Skeletal muscle tissue (tissue), 4 donors: Measurements from ENCODE around the gene C16orf74. TPM values are rescaled to one million over a fixed set of nuclear protein-coding genes. Genes with fewer than 3 reads are reported as not detected.
A peak's percentile ranks its signal among the peaks of the same experiment; 100 is the strongest.

Experiments
- H3K27ac ChIP-seq: one replicate; pipeline ENCODE4 v1.7.0; 2013; ENCODE audit warnings: mild to moderate bottlenecking, low read depth, low read length, inconsistent platforms
- H3K27me3 ChIP-seq, 3 donors: one replicate each; pipeline ENCODE4 v1.7.0; 2013; ENCODE audit warnings: low read length in 3 of 3; ENCODE audit not compliant: control insufficient read depth in 3 of 3, insufficient read depth in 3 of 3
- H3K36me3 ChIP-seq, 3 donors: one replicate each; pipeline ENCODE4 v1.7.0; 2013; ENCODE audit warnings: low read length in 3 of 3; ENCODE audit not compliant: control insufficient read depth in 3 of 3, insufficient read depth in 3 of 3
- H3K4me1 ChIP-seq, 3 donors: one replicate each; pipeline ENCODE4 v1.7.0; 2013; ENCODE audit warnings: low read length in 3 of 3, mild to moderate bottlenecking in 3 of 3; ENCODE audit not compliant: control insufficient read depth in 3 of 3, insufficient read depth in 3 of 3
- H3K4me3 ChIP-seq, 3 donors: one replicate each; pipeline ENCODE4 v1.7.0; 2013; ENCODE audit warnings: low read length in 3 of 3
- H3K9ac ChIP-seq, 3 donors: one replicate each; pipeline ENCODE4 v1.7.0; 2013; ENCODE audit warnings: low read length in 3 of 3, mild to moderate bottlenecking in 3 of 3, moderate library complexity in 2 of 3, low read depth in 1 of 3
- H3K9me3 ChIP-seq, 3 donors: one replicate each; pipeline ENCODE4 v1.7.0; 2013; ENCODE audit warnings: low read length in 3 of 3; ENCODE audit not compliant: control insufficient read depth in 3 of 3
- total RNA-seq: library from RNA; depleted of rRNA; stranded (reverse); fragments of >200 nt; gene quantifications from one replicate; pipeline ENCODE4 v1.2.3, GENCODE V29; 2014
- donor health status: Osteomylitis.

C16orf74 gene
- total RNA-seq, 1 donor from 2014 or later, result 1.0 TPM

DNA sequence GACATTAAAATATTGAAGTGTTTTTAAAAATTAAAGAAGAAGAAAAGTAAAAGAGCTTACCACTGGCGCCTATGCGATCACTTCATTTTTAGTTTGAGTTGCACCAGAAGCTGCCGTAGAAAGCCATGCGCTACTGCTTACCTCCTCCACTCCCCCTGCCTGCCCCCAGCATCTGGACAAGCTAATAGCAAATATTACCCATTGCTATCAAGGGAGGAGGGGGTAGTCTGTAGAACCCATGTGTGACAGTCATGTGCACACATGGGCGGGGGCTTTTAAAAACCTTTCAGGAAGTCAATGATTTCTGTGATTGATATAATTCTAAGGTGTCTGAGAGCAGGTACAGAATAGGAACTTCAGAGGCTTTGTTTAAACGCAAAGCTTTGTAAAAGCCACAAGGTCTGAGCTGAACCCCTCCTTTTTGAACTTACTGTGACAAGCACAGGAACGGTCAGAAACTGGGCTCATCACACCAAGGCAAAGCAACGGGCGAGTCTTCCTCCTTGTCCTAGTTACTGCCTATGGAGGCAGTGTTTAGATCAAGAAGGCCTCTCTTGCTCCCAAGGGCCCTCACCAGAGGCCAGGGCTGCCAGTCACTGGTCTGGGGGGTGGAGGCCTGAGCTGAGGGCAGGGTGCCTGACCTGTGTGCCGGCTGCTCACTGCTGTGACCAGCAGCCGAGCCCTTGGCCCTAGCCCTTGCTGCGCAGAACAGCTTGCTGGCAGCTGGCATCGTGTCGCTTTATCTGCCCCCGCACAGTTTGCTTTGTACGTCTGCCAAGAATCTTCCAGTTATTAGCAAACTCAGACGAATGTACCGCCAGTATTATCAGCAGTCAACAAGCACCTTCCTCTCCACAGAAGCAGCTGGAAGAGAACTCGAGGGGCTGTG lies 77.1 kb downstream of the C16orf74 start:
- Histone ChIP-seq H3K9me3 (no peaks in the 10 kb centered on the region), H3K9ac (peak overlapping the region in 1 of 3 donors; percentile 25), H3K4me3 (no peak overlapping the region), H3K27ac (peak overlapping the region; percentile 5), H3K4me1 (peaks cover 2 to 26% (median 11%) of the 10 kb centered on the region in 3 donors), H3K36me3 (peaks cover 33 to 42% (median 36%) of the 10 kb centered on the region in 3 donors), H3K27me3 (no peaks in the 10 kb centered on the region)

DNA sequence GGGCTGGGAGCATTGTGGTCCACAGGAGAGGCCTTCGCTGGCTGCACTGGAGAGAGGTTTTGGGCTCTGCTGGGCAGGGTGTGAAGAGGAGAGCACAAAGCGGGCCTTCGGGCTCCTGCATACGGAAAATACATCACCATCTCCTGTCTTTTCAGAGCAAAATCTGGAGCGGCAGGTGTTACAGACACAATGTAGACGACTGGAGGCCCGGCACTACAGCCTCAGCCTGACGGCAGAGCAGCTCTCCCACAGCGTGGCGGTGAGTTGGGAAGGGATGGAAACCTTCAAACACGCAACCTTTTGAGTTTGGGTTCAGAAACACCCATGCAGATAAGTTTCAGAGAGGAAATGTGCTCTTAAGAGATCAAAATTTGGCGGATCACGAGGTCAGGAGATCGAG lies 80.1 kb downstream of the C16orf74 start:
- Histone ChIP-seq H3K4me1 (peaks cover 2 to 22% (median 14%) of the 10 kb centered on the region in 3 donors), H3K27ac (no peak overlapping the region), H3K9me3 (no peaks in the 10 kb centered on the region), H3K27me3 (no peaks in the 10 kb centered on the region), H3K9ac (no peak overlapping the region), H3K36me3 (peaks cover 59 to 66% (median 62%) of the 10 kb centered on the region in 3 donors), H3K4me3 (no peak overlapping the region)

DNA sequence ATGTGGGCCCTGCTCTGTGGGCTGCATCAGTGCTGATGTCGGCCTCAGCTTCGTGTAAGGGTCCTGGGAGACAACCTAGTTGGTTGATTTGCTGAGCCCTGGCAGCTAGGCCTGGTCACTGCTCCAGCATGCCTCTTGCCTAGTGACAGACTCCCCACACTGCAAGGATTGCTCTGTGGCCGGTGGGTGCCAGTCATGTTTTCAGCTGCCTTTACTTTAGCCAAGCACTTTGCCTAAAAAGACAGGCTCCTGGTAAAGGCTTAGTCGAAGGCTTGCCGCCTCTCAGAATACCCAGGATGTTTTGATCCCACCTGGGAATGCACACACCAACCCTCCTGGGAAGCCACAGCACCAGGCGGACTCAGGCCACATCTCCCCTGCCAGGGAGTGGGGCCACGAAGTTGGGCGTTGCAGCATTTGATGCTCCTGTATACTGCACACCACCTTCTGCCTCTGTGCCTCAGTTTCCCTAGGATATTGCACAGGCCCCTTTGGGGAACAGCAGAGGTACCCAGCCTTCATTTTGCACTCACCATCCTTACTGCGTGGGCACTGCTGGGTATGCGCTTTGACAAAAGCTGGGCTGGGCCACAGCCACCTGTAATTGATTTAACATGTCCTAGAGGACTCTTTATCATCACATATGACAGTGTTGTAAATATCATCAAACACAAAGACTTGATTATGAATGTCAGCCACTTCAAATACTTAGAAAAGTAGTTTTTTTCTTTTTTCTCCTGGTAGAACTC lies 82.0 kb downstream of the C16orf74 start:
- peaks cover 72 to 73% (median 72%) of the 10 kb centered on the region in 3 donors for H3K36me3 ChIP-seq
- H3K27me3 ChIP-seq, result no peaks in the 10 kb centered on the region
- H3K9ac ChIP-seq, result peak overlapping the region in 1 of 3 donors; percentile 25

DNA sequence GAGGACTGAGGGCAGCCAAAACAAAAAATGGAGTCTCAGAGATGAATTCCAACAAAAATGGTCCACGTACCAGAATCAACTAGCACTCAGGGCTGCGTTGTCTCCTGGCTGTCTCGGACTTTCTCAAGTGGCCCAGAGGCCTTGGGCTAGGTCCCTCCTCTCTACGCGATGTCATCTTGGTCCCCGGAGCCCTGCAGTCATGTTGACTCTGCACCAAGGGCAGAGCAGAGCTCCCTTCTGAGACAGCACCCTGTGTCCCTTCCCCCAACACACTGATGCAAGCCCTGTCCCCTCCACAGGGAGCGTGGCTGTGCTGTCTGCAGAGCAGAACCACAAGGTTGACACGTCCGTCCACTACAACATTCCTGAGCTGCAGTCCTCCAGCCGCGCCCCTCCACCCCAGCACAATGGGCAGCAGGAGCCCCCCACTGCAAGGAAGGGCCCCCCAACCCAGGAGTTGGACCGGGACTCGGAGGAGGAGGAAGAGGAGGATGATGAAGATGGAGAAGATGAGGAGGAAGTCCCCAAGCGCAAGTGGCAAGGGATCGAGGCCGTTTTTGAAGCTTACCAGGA lies 83.0 kb downstream of the C16orf74 start:
- Histone ChIP-seq H3K9ac (no peak overlapping the region), H3K4me3 (no peak overlapping the region), H3K27me3 (no peaks in the 10 kb centered on the region)

More for the DNA sequence above, 82.0 kb downstream of the C16orf74 start:
- H3K4me1 ChIP-seq, result peaks cover 4 to 20% (median 12%) of the 10 kb centered on the region in 3 donors
- no peak overlapping the region for H3K27ac ChIP-seq
- no peaks in the 10 kb centered on the region for H3K9me3 ChIP-seq
- no peak overlapping the region for H3K4me3 ChIP-seq

DNA sequence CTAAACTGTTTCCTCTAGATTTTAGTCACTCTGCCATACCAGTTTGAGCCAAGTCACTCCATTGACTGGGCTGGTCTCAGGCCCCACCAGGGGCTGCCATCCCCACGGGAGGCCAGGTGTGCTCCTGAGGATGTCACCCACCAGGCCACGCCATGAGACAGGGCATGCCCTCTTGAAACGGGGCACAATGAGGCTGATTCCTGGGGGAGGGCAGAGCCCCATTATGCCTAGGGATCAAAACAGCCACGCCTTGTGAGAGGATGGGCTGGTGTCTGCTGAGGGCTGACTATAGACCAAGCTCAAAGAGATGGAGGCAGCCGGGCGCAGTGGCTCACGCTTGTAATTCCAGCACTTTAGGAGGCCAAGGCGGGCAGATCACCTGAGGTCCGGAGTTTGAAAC lies 83.6 kb downstream of the C16orf74 start:
- Histone ChIP-seq H3K4me1 (peaks cover 5 to 22% (median 13%) of the 10 kb centered on the region in 3 donors), H3K27ac (no peak overlapping the region), H3K4me3 (no peak overlapping the region), H3K36me3 (peaks cover 77 to 81% (median 80%) of the 10 kb centered on the region in 3 donors), H3K9me3 (no peaks in the 10 kb centered on the region), H3K27me3 (no peaks in the 10 kb centered on the region), H3K9ac (no peak overlapping the region)

More for the DNA sequence above, 83.0 kb downstream of the C16orf74 start:
- no peak overlapping the region for H3K27ac ChIP-seq
- H3K9me3 ChIP-seq, result no peaks in the 10 kb centered on the region
- peaks cover 5 to 22% (median 13%) of the 10 kb centered on the region in 3 donors for H3K4me1 ChIP-seq
- peaks cover 77 to 80% (median 78%) of the 10 kb centered on the region in 3 donors for H3K36me3 ChIP-seq

DNA sequence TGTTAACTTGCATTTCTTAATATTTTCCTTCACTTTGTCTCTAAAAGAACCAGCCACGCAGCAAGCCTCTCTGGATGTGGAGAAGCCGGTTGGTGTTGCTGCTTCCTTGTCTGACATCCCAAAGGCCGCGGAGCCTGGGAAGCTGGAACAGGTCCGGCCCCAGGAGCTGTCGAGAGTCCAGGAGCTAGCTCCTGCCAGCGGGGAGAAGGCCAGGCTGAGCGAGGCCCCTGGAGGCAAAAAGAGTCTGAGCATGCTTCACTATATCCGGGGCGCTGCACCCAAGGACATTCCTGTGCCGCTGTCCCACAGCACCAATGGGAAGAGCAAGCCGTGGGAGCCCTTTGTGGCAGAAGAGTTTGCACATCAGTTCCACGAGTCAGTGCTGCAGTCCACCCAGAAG lies 85.0 kb downstream of the C16orf74 start:
- Histone ChIP-seq H3K4me3 (no peak overlapping the region), H3K4me1 (peaks cover 5 to 22% (median 13%) of the 10 kb centered on the region in 3 donors), H3K36me3 (peaks cover 80 to 81% (median 80%) of the 10 kb centered on the region in 3 donors), H3K27me3 (no peaks in the 10 kb centered on the region), H3K9me3 (no peaks in the 10 kb centered on the region), H3K27ac (no peak overlapping the region), H3K9ac (no peak overlapping the region)

DNA sequence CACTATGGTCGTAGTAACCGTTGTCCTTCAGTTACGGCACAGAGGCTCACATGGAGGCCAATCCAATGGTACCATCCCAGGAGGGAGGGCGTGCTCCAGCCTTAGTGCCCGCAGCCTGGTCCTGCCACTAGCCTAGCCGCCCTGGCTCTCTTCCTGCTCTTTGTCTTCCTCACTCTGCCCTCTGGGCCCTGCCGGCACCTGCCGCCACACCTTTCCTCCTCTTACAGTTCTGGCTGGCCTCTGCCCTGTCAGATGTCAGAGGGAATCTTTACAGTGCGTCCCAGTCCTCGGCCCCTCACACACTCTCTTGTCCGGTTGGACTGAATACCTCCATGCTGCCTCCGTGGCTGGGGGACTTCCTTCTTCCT lies 85.5 kb downstream of the C16orf74 start:
- no peaks in the 10 kb centered on the region for H3K27me3 ChIP-seq
- H3K4me1 ChIP-seq, result peaks cover 5 to 23% (median 13%) of the 10 kb centered on the region in 3 donors
- no peak overlapping the region for H3K27ac ChIP-seq
- no peaks in the 10 kb centered on the region for H3K9me3 ChIP-seq
- no peak overlapping the region for H3K9ac ChIP-seq
- no peak overlapping the region for H3K4me3 ChIP-seq
- H3K36me3 ChIP-seq, result peaks cover 77 to 80% (median 79%) of the 10 kb centered on the region in 3 donors

DNA sequence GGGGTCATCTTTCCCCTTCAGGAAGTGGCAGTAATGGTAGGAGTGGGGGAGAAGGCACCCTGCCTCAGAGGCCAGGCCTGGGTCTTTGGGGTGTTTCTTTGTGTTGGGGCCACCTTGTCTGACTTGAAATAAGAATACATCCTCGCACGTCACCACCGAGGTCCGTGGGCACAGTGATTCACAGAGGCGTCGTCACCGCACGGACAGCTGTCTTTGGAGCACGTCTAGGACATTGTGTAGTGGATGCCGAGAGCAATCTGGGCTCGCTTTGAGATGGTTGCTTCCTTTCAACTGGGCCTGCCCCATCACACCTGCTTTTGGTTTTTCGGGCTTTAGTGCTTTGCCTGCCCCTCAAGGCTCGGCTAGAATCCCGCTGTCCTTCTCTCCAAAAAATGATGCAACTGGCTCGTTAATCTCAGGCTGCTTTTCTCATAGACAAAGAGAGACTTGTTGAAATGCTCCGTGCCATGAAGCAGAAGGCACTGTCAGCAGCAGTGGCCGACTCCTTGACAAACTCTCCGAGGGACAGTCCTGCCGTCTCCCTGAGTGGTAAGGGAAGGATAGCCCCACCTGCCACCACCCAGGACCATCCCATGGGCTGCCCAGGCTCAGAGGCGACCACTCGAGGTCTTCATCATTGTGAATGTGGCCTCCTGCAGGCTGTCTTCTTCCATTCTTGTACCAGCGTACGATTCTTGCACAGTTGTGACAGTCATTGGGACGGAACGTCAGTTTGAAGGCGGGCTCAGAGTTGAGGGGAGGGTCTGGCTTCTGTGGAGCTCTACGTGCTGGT lies 86.1 kb downstream of the C16orf74 start:
- H3K36me3 ChIP-seq, result peaks cover 75 to 78% (median 76%) of the 10 kb centered on the region in 3 donors
- H3K4me1 ChIP-seq, result peaks cover 11 to 24% (median 16%) of the 10 kb centered on the region in 3 donors
- no peak overlapping the region for H3K9ac ChIP-seq
- no peak overlapping the region for H3K27ac ChIP-seq
- H3K4me3 ChIP-seq, result no peak overlapping the region
- no peaks in the 10 kb centered on the region for H3K9me3 ChIP-seq
- no peaks in the 10 kb centered on the region for H3K27me3 ChIP-seq

DNA sequence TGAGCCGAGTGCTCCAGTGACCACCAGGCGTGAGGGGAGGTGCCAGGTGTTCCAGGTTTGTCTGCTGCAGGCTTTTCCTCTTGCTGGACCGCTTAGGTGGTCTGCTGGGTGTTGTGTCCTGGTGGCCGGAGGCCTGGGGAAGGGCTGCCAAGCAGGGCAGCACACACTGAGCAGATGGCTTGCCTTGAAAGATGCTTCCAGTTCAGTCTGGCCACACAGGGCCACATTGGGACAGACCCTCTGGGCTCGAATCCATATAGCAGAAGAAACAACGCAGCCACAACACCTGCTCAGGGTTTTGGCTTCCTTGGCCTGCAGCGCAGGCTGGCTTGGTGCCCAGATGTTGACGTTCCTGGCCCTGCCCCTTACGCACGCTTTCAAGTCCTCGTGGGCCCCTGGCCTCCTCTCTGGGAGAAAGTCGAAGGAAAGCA lies 87.0 kb downstream of the C16orf74 start:
- no peaks in the 10 kb centered on the region for H3K27me3 ChIP-seq
- H3K9ac ChIP-seq, result no peak overlapping the region
- H3K4me3 ChIP-seq, result no peak overlapping the region
- H3K9me3 ChIP-seq, result no peaks in the 10 kb centered on the region
- H3K4me1 ChIP-seq, result peaks cover 12 to 26% (median 19%) of the 10 kb centered on the region in 3 donors
- H3K27ac ChIP-seq, result no peak overlapping the region
- peaks cover 74 to 81% (median 77%) of the 10 kb centered on the region in 3 donors for H3K36me3 ChIP-seq
